SK-N-SH (cell line): ENCODE measurements around the gene LAMTOR4. TPM values are rescaled to one million over a fixed set of nuclear protein-coding genes. Genes with fewer than 3 reads are reported as not detected.
"Not testable (repeated sequence)": the region's sequence is repeated elsewhere in the genome, so short reads cannot be mapped to it uniquely, and the experiment has no call there.

Source experiments
- CTCF ChIA-PET: fragments of 300-600, 350-600 bp; formaldehyde crosslinking; extraction: SDS; loops from one replicate; lab custom pipeline; 2021; lab: Yijun Ruan, JAX
- POLR2A ChIA-PET: fragments of 350-600 bp; sonication (Branson Sonifier 250); formaldehyde crosslinking; extraction: SDS; loops from one replicate; lab custom pipeline; 2020; ENCODE audit warnings: antibody characterized with exemption, inconsistent platforms; lab: Yijun Ruan, JAX
- DNase-seq: peaks from one replicate; pipeline ENCODE4 v3.0.0; 2012
- H2AFZ ChIP-seq: fragments of 200-600 bp; sonication (generic); 2 replicates; pipeline ENCODE4 v1.8.1; 2016; ENCODE audit warnings: antibody characterized with exemption, mild to moderate bottlenecking, low read depth
- H3F3A ChIP-seq: fragments of 200-600 bp; sonication (generic); replicated peaks from 2 replicates; pipeline ENCODE3; 2016; ENCODE audit warnings: antibody characterized with exemption, mild to moderate bottlenecking; ENCODE audit not compliant: insufficient read depth
- H3K27ac ChIP-seq, 2 experiments: fragments of 200-500 bp in 1 of 2; fragments of 200-600 bp in 1 of 2; sonication (Bioruptor generic) in 1 of 2; sonication (generic), shearing (Covaris generic) in 1 of 2; 2 replicates each; pipeline versions ENCODE4 v1.5.1 to v1.6.1; 2014 to 2016; ENCODE audit warnings: low read depth in 2 of 2, inconsistent platforms in 1 of 2, low read length in 1 of 2, mild to moderate bottlenecking in 1 of 2, mixed read lengths in 1 of 2
- H3K27me3 ChIP-seq: fragments of 200-600 bp; sonication (generic), shearing (Covaris generic); 2 replicates; pipeline ENCODE4 v1.6.1; 2016; ENCODE audit warnings: mixed run types; ENCODE audit not compliant: insufficient read depth
- H3K36me3 ChIP-seq, 2 experiments: fragments of 200-500 bp in 1 of 2; fragments of 200-600 bp in 1 of 2; sonication (Bioruptor generic) in 1 of 2; sonication (generic) in 1 of 2; replicated peaks in 1 of 2; 2 replicates each; pipeline versions ENCODE3 to v1.5.1; 2014 to 2016; ENCODE audit warnings: low read length in 1 of 2, mild to moderate bottlenecking in 1 of 2; ENCODE audit not compliant: insufficient read depth in 2 of 2, control insufficient read depth in 1 of 2
- H3K4me1 ChIP-seq, 2 experiments: fragments of 200-500 bp in 1 of 2; fragments of 200-600 bp in 1 of 2; sonication (Bioruptor generic) in 1 of 2; sonication (generic), shearing (Covaris generic) in 1 of 2; 2 replicates each; pipeline versions ENCODE4 v1.5.1 to v1.6.1; 2014 to 2016; ENCODE audit warnings: low read depth in 1 of 2, low read length in 1 of 2, mixed run types in 1 of 2; ENCODE audit not compliant: insufficient read depth in 2 of 2, control insufficient read depth in 1 of 2
- H3K4me2 ChIP-seq: fragments of 200-600 bp; sonication (generic), shearing (Covaris generic); 2 replicates; pipeline ENCODE4 v1.6.1; 2017; ENCODE audit warnings: mixed run types
- H3K4me3 ChIP-seq, 2 experiments: fragments of 200-500 bp in 1 of 2; fragments of 200-600 bp in 1 of 2; sonication (Bioruptor generic) in 1 of 2; sonication (generic), shearing (Covaris generic) in 1 of 2; 2 replicates each; pipeline versions ENCODE4 v1.5.1 to v1.8.1; 2014 to 2016; ENCODE audit warnings: low read depth in 2 of 2, inconsistent platforms in 1 of 2, low read length in 1 of 2, mild to moderate bottlenecking in 1 of 2, mixed read lengths in 1 of 2, moderate library complexity in 1 of 2
- H3K79me2 ChIP-seq: fragments of 200-600 bp; sonication (generic); 2 replicates; pipeline ENCODE4 v1.8.1; 2017; ENCODE audit warnings: mild to moderate bottlenecking; ENCODE audit not compliant: insufficient read depth
- H3K9ac ChIP-seq: fragments of 200-600 bp; sonication (generic); 2 replicates; pipeline ENCODE4 v1.6.1; 2017; ENCODE audit warnings: mixed run types
- H3K9me2 ChIP-seq: fragments of 200-600 bp; sonication (generic); 2 replicates; pipeline ENCODE4 v1.6.1; 2017; ENCODE audit warnings: mixed run types
- H3K9me3 ChIP-seq: fragments of 200-600 bp; sonication (generic); 2 replicates; pipeline ENCODE4 v1.6.1; 2017; ENCODE audit warnings: mixed run types, mild to moderate bottlenecking, moderate library complexity
- H4K20me1 ChIP-seq: fragments of 200-600 bp; sonication (generic); 2 replicates; pipeline ENCODE4 v1.6.1; 2017; ENCODE audit warnings: mild to moderate bottlenecking, mixed run types; ENCODE audit not compliant: insufficient read depth
- CHD2 ChIP-seq: fragments of 150-350 bp; IDR thresholded peaks from 2 replicates; pipeline ENCODE4 v1.6.1; 2018; ENCODE audit warnings: low read length; ENCODE audit not compliant: partially characterized antibody
- ELF1 ChIP-seq: IDR thresholded peaks from 2 replicates; pipeline ENCODE4 v1.4.0; 2012
- EZH2phosphoT487 ChIP-seq: fragments of 200-600 bp; sonication (generic); IDR thresholded peaks from 2 replicates; pipeline ENCODE4 v1.6.1; 2017; ENCODE audit warnings: low read depth, mixed run types, mild to moderate bottlenecking, antibody characterized with exemption, moderate library complexity, borderline replicate concordance
- FOXJ3 ChIP-seq: sonication (generic); formaldehyde crosslinking; IDR thresholded peaks from 2 replicates; pipeline ENCODE4 v1.5.1; 2020; ENCODE audit warnings: mild to moderate bottlenecking, missing genetic modification reagents
- IRF3 ChIP-seq: fragments of 150-350 bp; IDR thresholded peaks from 2 replicates; pipeline ENCODE4 v1.6.1; 2016; ENCODE audit warnings: mild to moderate bottlenecking, low read depth, low read length
- JUND ChIP-seq: IDR thresholded peaks from 2 replicates; pipeline ENCODE4 v1.4.0; 2012
- MEF2A ChIP-seq: IDR thresholded peaks from 2 replicates; pipeline ENCODE4 v1.4.0; 2012; ENCODE audit warnings: low read depth, borderline replicate concordance
- MXI1 ChIP-seq: IDR thresholded peaks from 2 replicates; pipeline ENCODE4 v1.6.1; 2012; ENCODE audit warnings: mild to moderate bottlenecking, low read depth, low read length, improper control_type of control experiment
- NFIC ChIP-seq: IDR thresholded peaks from 2 replicates; pipeline ENCODE4 v1.4.0; 2012; ENCODE audit warnings: borderline replicate concordance
- POLR2AphosphoS5 ChIP-seq: IDR thresholded peaks from 2 replicates; pipeline ENCODE4 v1.6.1; 2012; ENCODE audit warnings: low read depth, low read length
- RFX5 ChIP-seq: IDR thresholded peaks from 2 replicates; pipeline ENCODE4 v1.6.1; 2012; ENCODE audit warnings: mild to moderate bottlenecking, improper control_type of control experiment, low read length
- SIN3A ChIP-seq: IDR thresholded peaks from 2 replicates; pipeline ENCODE4 v1.6.1; 2012; ENCODE audit warnings: low read depth, mild to moderate bottlenecking, low read length, moderate library complexity, borderline replicate concordance
- SMC3 ChIP-seq: IDR thresholded peaks from 2 replicates; pipeline ENCODE4 v1.6.1; 2012; ENCODE audit warnings: low read depth, low read length, improper control_type of control experiment
- TAF1 ChIP-seq: IDR thresholded peaks from 2 replicates; pipeline ENCODE4 v1.6.1; 2012; ENCODE audit warnings: low read depth, mild to moderate bottlenecking, low read length, moderate library complexity, borderline replicate concordance
- USF2 ChIP-seq: fragments of 150-350 bp; IDR thresholded peaks from 2 replicates; pipeline ENCODE4 v1.6.1; 2017; ENCODE audit warnings: antibody characterized with exemption, low read length, low read depth, borderline replicate concordance
- whole genome bisulfite sequencing: methylation state at CpG from one replicate; pipeline ENCODE4 v1.1.6; 2017; ENCODE audit warnings: low lambda C conversion rate; 5-methylcytosine and 5-hydroxymethylcytosine counted together
- polyA plus RNA-seq, 3 experiments: library from polyadenylated mRNA; depleted of rRNA; stranded (reverse); fragments of >200 nt; gene quantifications; 2 replicates each; pipeline ENCODE4 v1.2.3, GENCODE V29; 2012
- TF ChIP-seq, protein P1 (sequence below): IDR thresholded peaks from 2 replicates; pipeline ENCODE4; 2012
- TF ChIP-seq, protein P2 (sequence below): IDR thresholded peaks from 2 replicates; pipeline ENCODE4 v1.4.0; 2012; ENCODE audit warnings: low read depth

Gene LAMTOR4
- polyA plus RNA-seq, 1 of the 3 experiments (the other 2 are of a cell fraction), result 630 TPM

DNA sequence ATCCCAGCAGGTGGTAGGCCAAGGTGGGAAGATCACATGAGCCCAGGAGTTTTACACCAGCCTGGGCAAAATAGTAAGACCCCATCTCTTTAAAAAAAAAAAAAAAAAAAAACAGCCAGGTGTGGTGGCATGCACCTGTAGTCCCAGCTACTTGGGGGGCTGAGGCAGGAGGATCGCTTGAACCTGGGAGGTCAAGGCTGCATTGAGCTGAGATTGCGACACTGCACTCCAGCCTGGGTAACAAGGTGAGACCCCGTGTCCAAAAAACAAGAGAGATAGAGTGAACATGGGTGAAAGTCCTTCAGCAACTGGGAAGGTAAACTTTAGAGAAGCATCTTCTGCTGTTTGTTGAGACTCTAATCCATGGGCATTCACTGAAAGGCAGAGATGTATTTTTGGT, 6.3 kb upstream of the LAMTOR4 start:
- no peaks in the 10 kb centered on the region for H3K9me3 ChIP-seq
- DNase-seq, result no peak
- 78% methylated on average over 3 of the region's 3 CpGs for WGBS
- H3K27ac ChIP-seq, result no peak overlapping the region
- no peak overlapping the region for H3K4me2 ChIP-seq
- ChIA-PET POLR2A (no interaction called here), CTCF (interaction anchor here (1.2 to 5.7 kb wide), 2 partner anchors 12 to 48 kb away, joined by 4 to 77 read pairs; no protein-coding TSS in a partner anchor)
- H2AFZ ChIP-seq, result no peak overlapping the region
- H3K4me3 ChIP-seq, result no peak overlapping the region
- peaks cover 9% of the 10 kb centered on the region for H3F3A ChIP-seq
- no peaks in the 10 kb centered on the region for H3K27me3 ChIP-seq
- H3K79me2 ChIP-seq, result no peaks in the 10 kb centered on the region
- H3K36me3 ChIP-seq, result no peaks in the 10 kb centered on the region
- H3K4me1 ChIP-seq, result no peaks in the 10 kb centered on the region
- no peaks in the 10 kb centered on the region for H3K9me2 ChIP-seq
- TF ChIP-seq, protein P1, sequence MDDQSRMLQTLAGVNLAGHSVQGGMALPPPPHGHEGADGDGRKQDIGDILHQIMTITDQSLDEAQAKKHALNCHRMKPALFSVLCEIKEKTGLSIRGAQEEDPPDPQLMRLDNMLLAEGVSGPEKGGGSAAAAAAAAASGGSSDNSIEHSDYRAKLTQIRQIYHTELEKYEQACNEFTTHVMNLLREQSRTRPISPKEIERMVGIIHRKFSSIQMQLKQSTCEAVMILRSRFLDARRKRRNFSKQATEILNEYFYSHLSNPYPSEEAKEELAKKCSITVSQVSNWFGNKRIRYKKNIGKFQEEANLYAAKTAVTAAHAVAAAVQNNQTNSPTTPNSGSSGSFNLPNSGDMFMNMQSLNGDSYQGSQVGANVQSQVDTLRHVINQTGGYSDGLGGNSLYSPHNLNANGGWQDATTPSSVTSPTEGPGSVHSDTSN, result no peak
- TF ChIP-seq EZH2phosphoT487 (no peak), MEF2A (no peak), MXI1 (no peak), JUND (no peak), IRF3 (no peak), SIN3A (no peak), RFX5 (no peak), TAF1 (no peak), FOXJ3 (CRISPR knock-in tag) (no peak), POLR2AphosphoS5 (no peak), ELF1 (no peak), SMC3 (no peak), CHD2 (no peak), NFIC (no peak), USF2 (no peak)
- TF ChIP-seq, protein P2, sequence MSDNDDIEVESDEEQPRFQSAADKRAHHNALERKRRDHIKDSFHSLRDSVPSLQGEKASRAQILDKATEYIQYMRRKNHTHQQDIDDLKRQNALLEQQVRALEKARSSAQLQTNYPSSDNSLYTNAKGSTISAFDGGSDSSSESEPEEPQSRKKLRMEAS, result no peak
- TF ChIP-seq, all 33 proteins: peak for 0
- H3K9ac ChIP-seq, result no peak overlapping the region
- H4K20me1 ChIP-seq, result no peaks in the 10 kb centered on the region

DNA sequence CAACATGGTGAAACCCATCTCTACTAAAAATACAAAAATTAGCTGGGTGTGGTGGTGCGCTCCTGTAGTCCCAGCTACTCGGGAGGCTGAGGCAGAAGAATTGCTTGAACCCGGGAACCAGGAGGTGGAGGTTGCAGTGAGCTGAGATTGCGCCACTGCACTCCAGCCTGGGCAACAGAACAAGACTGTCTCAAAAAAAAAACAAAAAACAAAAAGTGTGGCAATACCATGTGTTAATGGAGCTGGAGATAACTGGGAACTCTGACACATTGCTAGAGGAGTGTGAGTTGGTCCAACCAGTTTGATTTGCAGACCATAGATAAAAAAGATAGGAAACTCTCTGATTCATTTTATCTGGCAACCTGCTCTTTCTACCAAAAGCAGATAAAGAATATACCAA, 2.4 kb upstream of the LAMTOR4 start:
- H3K36me3 ChIP-seq, H3K4me2 ChIP-seq, H4K20me1 ChIP-seq, H3K27me3 ChIP-seq, H2AFZ ChIP-seq, H3K9me2 ChIP-seq, H3K9ac ChIP-seq, H3K4me1 ChIP-seq, H3K9me3 ChIP-seq, H3K27ac ChIP-seq, H3K4me3 ChIP-seq, DNase-seq: not testable (repeated sequence)
- peaks cover 26% of the 10 kb centered on the region for H3K79me2 ChIP-seq
- POLR2A ChIA-PET, result interaction anchor here (0.7 to 1.1 kb wide), 2 partner anchors 17 to 85 kb away, joined by 3 read pairs; no protein-coding TSS in a partner anchor
- peaks cover 12% of the 10 kb centered on the region for H3F3A ChIP-seq
- CTCF ChIA-PET, result interaction anchor here (1.1 to 6.5 kb wide), 3 partner anchors 15 to 167 kb away, joined by 3 to 73 read pairs (median 3); partner anchors contain the start of gene GAL3ST4
- 93% methylated on average over 4 of the region's 4 CpGs for WGBS
